GM12875 (cell line): Measurements from ENCODE around the gene TMEM181.
"Not testable (repeated sequence)": the region's sequence is repeated elsewhere in the genome, so short reads cannot be mapped to it uniquely, and the experiment has no call there.

ENCODE experiments used
- H3K4me3 ChIP-seq: one replicate; pipeline ENCODE4 v1.5.1; 2011; ENCODE audit warnings: low read depth, low read length, control low read depth
- CTCF ChIP-seq: IDR thresholded peaks from 2 replicates; pipeline ENCODE4 v1.5.1; 2011; ENCODE audit warnings: low read depth, mild to moderate bottlenecking, control low read depth, inconsistent platforms, low read length, moderate library complexity, borderline replicate concordance; ENCODE audit not compliant: insufficient read depth

The TMEM181 gene

GRCh38 chr6:158548418-158549161 is 11.3 kb upstream of the TMEM181 start:
- TF ChIP-seq CTCF, result no peak
- no peak overlapping the region for H3K4me3 ChIP-seq

- H3K4me3 ChIP-seq, result no peak overlapping the region
- no peak for TF ChIP-seq CTCF
Measured at GRCh38 chr6:158552055-158552795, 7.7 kb upstream of the TMEM181 start.

GRCh38 chr6:158552796-158553138 is 7.1 kb upstream of the TMEM181 start:
- no peak overlapping the region for H3K4me3 ChIP-seq
- TF ChIP-seq CTCF, result no peak

GRCh38 chr6:158554611-158555361 is 5.1 kb upstream of the TMEM181 start:
- TF ChIP-seq CTCF, result no peak
- H3K4me3 ChIP-seq, result no peak overlapping the region

GRCh38 chr6:158556113-158556512 is 3.8 kb upstream of the TMEM181 start:
- TF ChIP-seq CTCF, result no peak
- no peak overlapping the region for H3K4me3 ChIP-seq

GRCh38 chr6:158557110-158557509 is 2.8 kb upstream of the TMEM181 start:
- not testable (repeated sequence) for H3K4me3 ChIP-seq

- TF ChIP-seq CTCF, result no peak
- H3K4me3 ChIP-seq, result no peak overlapping the region
Measured at GRCh38 chr6:158557927-158558326, 2.0 kb upstream of the TMEM181 start.
